Muscle of back (tissue), 11 donors: ENCODE measurements around the gene RIN1. TPM values are rescaled to one million over a fixed set of nuclear protein-coding genes. Genes with fewer than 3 reads are reported as not detected.

Experiments
- DNase-seq, 3 donors: peaks; one replicate each; pipeline versions ENCODE4 v3.0.0 to v3.0.0-alpha.2; 2013
- polyA plus RNA-seq, 10 donors: library from polyadenylated mRNA; unstranded; fragments of 120-200 nt; gene quantifications; one replicate each; pipeline ENCODE4 v1.2.1, GENCODE V29; 2013; ENCODE audit not compliant: insufficient read length in 10 of 10

Gene RIN1
- polyA plus RNA-seq, 10 donors, result 3.9 to 8.1 (median 6.0) TPM

GRCh38 chr11:66299186-66299585, 37.0 kb downstream of the RIN1 start:
- DNase-seq, result no peak

DNA sequence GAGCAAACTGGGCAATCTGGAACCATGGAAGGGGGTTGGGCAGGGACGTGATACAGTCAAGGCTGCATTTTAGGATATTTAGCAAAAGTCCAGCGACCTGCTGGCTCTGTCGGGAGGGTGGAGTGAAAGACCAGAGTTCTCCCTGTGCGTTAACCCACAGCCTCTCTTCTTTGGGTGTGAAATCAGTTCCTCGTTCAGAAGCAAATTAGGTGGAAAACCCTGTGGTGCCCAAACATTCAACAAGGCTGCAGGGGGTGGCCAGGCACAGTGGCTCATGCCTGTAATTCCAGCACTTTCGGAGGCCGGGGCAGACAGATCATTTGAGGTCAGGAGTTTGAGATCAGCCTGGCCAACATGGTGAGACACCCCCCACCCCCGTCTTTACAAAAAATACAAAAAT, 38.6 kb downstream of the RIN1 start:
- DNase-seq, result no peak

GRCh38 chr11:66294626-66295620, 41.3 kb downstream of the RIN1 start:
- DNase-seq, result no peak

GRCh38 chr11:66293777-66294625, 42.2 kb downstream of the RIN1 start:
- DNase-seq, result no peak

DNA sequence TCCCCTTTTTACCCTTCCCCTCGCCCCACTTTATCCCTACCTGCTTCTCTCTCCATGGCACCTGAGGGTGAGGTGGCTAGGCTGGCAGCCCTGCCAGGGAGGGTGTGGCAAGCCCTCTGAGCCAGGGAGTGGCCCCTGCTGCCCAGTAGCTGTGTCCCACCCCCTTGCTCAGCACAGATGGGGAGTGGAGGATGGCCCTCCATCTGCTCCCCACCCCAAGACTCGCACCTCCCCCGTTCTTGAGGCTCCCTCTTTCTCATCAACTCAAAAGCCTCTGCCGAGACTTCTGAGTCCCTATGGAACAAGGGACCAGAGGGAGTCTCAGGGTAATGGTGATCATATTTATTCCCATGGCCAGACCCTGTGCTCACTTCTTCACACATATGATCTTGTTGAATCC, 42.9 kb downstream of the RIN1 start:
- no peak for DNase-seq

DNA sequence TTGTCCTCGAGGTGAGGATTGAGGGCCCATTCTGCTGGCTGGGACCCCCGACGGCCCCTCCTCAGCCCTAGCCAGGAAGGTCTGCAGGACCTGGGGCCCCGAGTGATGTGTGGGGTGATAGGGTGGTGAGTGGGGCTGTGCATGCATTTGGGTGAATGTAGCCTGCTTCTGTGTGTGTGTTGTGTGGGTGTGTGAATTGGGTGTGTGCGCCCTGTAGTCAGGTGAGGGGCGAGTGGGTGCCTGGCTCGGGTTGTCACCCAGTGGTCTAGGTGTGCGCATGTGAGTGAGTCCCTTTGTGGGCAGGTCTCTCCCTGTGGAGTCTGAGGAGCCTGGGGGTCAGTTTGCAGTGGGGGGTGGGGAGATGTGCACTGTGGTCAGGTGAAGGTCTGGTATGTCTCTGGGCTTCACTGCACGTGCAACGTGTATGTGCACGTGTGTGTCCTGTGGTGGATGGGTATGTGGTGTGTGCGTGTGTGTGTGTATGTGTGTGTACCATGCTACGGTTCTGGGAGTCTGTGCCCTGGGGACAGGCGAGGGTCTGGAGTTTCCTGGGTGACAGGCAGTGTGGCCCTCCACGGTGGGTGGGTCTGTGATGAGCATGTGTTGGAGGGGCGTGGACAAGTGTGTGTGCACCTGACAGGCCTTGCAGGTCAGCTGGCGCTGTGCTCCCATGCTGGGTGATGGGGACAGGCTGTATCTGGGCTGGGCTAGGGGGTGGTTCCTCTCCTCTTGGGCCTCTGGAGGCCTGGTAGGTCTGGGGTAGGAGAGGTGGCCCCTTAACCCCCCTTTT, 43.5 kb downstream of the RIN1 start:
- DNase-seq, result no peak

GRCh38 chr11:66291706-66292542, 44.3 kb downstream of the RIN1 start, which contains the start of gene TMEM151A:
Gene TMEM151A, plus strand, starts transcription at chr11:66291894. Its CDS starts 120 bp downstream, at chr11:66292014.
- DNase-seq, result no peak

DNA sequence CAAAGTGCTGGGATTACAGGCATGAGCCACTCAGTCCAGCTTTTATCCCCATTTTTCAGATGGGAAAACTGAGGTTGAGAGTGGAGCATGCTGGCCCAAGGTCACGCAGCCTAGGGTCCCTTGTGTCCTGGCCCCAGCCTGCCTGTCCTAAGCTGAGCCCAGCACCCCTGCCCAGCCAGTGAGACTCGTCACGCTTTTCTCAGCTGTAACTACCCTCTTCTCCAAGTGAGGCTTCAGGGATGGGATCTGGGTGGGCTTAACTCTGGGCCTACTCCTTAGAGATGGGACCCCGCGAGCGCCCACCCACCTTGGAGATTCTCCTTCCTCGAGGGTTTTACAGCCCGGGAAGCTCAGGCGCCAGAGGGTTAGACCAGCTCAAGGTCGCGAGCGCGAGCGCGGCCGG, 44.9 kb downstream of the RIN1 start:
- no peak for DNase-seq

- no peak for DNase-seq
These were observed 46.0 kb downstream of the RIN1 start for GRCh38 chr11:66290330-66290621.

DNA sequence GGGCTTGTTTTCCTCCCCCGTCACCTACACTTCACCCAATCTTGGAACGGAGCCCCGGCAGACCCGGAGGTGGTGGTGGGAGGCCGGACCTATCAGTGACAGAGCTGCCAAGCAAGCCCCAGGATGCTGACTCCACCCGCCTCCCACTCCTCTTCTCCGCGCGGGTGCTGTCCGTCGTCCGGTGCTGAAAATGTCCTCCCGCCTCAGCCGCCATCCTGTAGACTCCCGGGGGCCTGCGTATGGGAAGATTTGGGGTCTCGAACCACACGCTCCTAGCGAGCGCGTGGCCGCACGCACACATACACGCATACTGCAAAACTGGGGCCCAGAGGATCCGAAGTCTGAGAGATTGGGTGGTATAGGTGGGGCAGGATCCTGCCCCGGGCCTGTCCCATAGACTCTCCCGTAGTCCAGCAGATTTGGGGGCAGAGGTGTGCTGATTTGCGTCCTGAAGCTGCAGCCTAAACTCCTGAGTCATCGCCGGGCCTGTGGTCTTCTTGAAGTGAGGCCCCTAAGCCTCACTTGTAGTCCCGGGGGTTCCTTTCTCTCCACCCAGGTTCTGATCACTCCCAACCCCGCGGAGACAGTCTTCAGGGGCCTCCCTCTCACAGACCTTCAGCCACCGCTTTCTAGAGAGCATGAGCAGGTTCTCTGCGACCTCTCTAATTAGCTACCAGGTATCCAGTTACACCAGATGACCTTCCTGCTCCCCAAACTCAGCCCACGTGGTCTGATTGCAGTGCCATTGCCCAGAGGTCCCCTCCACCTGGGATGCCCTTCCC, 46.5 kb downstream of the RIN1 start:
- peak in 1 of 3 donors; percentile 79 for DNase-seq

DNA sequence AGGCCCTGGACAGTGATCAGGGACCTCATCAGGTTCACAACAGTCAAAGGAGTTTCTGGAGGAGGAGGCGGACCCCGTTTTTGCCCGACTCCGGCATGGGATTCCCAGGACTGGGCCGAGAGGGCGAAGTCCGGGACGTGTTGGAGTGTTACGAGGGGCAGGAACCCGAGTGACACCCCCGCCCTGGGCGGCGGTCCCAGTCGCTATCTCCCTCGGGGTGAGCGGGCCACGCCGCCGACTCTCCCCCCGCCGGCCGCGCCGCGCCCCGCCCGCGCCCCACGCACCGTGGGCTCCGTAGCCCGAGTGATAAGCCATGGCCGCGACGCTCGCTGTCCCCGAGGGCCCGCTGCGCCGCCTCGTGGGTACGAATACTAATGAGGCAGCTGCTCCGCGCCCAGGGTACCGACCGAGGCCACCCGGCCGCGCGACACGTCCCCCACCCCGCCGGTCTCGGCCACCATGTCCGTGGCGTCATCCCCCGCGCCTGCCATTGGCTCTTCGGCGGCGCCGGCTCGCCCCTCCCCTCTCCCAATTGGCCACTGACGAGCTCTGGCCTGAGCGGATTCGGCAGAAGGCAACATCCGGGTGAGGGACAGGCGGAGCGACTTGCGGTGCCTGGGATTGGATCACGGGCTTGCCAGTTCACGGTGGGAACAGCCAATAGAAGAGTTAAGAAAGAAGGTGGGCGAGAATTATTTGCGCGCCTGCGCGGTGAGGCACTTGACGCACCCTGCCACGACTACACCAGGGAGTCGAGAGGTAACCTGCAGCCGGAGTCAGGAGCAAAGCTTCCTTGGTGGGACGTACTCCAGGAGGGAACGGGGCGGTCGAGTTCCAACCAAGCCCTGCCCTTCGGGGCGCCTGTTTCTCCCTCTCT, 47.3 kb downstream of the RIN1 start, which contains the start of gene YIF1A:
TSS of gene YIF1A (minus strand) at position 473 of the 877 bp plus-strand sequence. CDS start at position 315, 158 bp downstream.
- peak; percentile 99 to 100 (median 100) for DNase-seq

DNA sequence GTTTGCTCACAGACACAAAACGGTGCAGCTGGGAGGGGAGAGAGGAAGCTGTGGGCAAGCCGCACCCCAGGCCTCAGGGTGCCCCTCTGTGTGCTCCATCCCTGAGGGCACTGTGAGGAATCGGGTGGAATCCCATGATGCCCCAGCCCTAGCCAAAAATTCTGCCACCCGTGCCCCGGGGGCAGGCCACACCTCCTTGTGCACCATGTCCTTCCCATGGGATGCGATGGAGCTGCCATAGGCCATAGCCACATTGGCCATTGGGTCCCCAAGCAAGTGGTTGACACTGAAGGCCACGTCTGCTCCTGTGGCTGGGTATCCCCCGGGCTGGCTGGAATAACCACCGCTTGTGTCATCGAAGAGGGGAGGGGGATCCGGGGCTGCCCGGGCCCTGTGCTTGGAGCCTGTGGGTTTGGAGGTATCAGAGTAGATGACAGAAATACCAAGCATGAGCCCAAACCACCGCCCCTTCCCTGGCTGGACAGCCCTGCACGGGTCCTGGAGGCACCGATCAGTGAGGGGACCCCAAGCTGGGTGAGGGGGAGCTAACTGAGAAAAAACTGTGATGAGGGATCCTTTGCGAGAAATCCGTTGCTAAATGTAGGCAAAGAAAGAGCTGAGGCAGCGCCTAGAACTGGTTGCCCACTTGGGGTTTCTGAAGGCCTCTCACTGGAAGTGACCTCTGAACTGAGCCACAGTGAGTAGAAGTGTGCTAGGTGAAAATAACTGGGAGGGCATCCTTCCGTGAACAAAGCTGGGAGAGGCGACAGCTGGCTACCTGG, 48.2 kb downstream of the RIN1 start:
- no peak for DNase-seq

GRCh38 chr11:66287211-66287888, 48.9 kb downstream of the RIN1 start:
- DNase-seq, result no peak

DNA sequence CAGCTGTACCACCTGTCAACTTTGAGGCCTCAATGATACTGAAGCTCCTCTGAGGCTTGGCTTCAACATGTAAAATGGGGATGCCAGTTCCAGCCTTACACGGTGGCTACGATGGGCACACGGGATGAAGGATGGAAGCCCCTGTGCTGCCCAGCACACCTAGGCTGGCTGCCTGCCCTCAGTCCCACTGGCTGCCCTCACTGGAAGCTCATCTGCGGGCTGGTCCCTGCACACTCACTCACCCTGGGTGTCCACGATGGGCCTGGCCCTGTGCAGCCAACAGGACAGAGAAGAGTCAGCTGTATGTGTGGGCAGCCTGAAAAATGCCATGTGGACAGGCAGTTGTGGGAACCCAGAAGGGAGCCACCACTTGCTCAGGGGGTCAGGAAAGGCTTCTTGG, 49.5 kb downstream of the RIN1 start:
- DNase-seq, result no peak

DNA sequence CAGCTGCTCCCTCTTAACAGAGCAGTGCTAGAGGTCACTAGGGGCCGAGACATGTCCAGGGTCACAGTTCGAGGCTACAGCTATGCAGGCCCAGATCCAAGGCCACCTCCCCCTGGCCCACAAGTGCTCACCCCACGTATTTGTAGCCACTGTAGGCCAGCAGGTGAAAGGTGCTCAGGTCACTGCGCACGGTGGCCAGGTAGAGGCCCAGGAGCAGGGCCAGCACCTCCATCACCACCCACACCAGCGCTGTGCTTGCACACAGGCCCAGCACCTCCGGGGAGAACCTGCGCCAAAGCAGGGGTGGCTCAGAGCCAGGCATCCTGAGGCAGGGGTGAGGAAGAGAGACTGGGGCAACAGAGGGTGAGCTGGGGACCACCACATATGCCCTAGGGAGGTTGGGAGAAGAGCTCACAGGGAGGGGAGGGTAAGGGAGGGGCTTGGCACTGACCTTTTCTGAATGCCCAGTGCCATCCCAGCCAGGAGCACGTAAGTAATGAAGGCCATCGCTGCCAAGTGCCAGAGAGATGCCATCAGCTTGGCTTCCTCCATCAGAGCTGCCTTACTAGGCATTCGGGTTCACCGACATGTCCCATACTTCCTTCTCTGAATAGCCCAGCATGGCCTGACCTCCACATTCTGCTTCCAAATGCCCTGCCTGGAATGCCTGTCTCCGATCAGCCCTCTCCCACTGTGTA, 50.8 kb downstream of the RIN1 start:
- DNase-seq, result peak in 1 of 3 donors; percentile 8

GRCh38 chr11:66284526-66285078, 51.6 kb downstream of the RIN1 start:
- DNase-seq, result peak in 1 of 3 donors; percentile 2
